HCT116 (cell line): ENCODE measurements around the gene DNMT3L. TPM values are rescaled to one million over a fixed set of nuclear protein-coding genes. Genes with fewer than 3 reads are reported as not detected.

Experiments
- ATAC-seq: fragments of 200-7000 bp; cut with Tn5 transposase; 2 replicates; pipeline ENCODE4 v1.9.1; 2020; ENCODE audit warnings: mild to moderate bottlenecking, moderate library complexity
- BruUV-seq: library from RNA; stranded (reverse); fragments of 400-500 nt; replicated peaks from 2 replicates; lab custom pipeline; 2021; lab: Mats Ljungman, UMichigan
- CTCF ChIA-PET: fragments of 300-600 bp; sonication (Branson Sonifier 250); formaldehyde crosslinking; loops from one replicate; lab custom pipeline; 2021; ENCODE audit warnings: antibody characterized with exemption; lab: Charles Lee
- POLR2A ChIA-PET: fragments of 300-600, 350-600 bp; sonication (Branson Sonifier 250); formaldehyde crosslinking; loops from one replicate; lab custom pipeline; 2021; ENCODE audit warnings: antibody characterized with exemption; lab: Charles Lee
- RAD21 ChIA-PET, 2 experiments: fragments of 300-600 bp; sonication (Branson Sonifier 250); formaldehyde crosslinking; loops; one replicate each; lab custom pipeline; 2023; ENCODE audit warnings: low total read pairs in 2 of 2; ENCODE audit not compliant: uncharacterized antibody in 2 of 2, unreplicated experiment in 2 of 2, low non-redundant PET in 1 of 2; lab: Charles Lee
- DNase-seq: peaks from one replicate; pipeline ENCODE4 v3.0.0-alpha.2; 2010; ENCODE audit warnings: low read depth, low spot score
- H2AFZ ChIP-seq: fragments of 200-600 bp; shearing (Covaris generic), sonication (generic); 2 replicates; pipeline ENCODE4 v1.6.1; 2017; ENCODE audit warnings: low read depth, mixed run types, mixed read lengths, antibody characterized with exemption, low read length; ENCODE audit not compliant: poor library complexity, severe bottlenecking
- H3K27ac ChIP-seq: 2 replicates; pipeline ENCODE4 v1.5.1; 2012; ENCODE audit warnings: low read depth, low read length
- H3K27me3 ChIP-seq: fragments of 200-600 bp; sonication (generic); 2 replicates; pipeline ENCODE4 v1.6.1; 2016; ENCODE audit warnings: mixed run types, low read length, mixed read lengths; ENCODE audit not compliant: insufficient read depth
- H3K36me3 ChIP-seq, 2 experiments: fragments of 200-500 bp in 1 of 2; fragments of 200-600 bp in 1 of 2; sonication (Bioruptor generic) in 1 of 2; sonication (generic) in 1 of 2; 2 replicates each; pipeline versions ENCODE4 v1.5.1 to v1.6.1; 2014 to 2016; ENCODE audit warnings: low read length in 2 of 2, inconsistent platforms in 1 of 2, mixed read lengths in 1 of 2, mixed run types in 1 of 2; ENCODE audit not compliant: insufficient read depth in 2 of 2, control insufficient read depth in 1 of 2
- H3K4me1 ChIP-seq, 2 experiments: fragments of 200-600 bp in 1 of 2; sonication (generic) in 1 of 2; 2 replicates each; pipeline versions ENCODE4 v1.5.1 to v1.6.1; 2012 to 2017; ENCODE audit warnings: low read length in 2 of 2, inconsistent platforms in 1 of 2, mild to moderate bottlenecking in 1 of 2, mixed read lengths in 1 of 2, mixed run types in 1 of 2, moderate library complexity in 1 of 2; ENCODE audit not compliant: insufficient read depth in 2 of 2, control insufficient read depth in 1 of 2
- H3K4me2 ChIP-seq: fragments of 200-600 bp; sonication (generic); 2 replicates; pipeline ENCODE4 v1.6.1; 2017; ENCODE audit warnings: mixed run types, low read length, mixed read lengths
- H3K4me3 ChIP-seq, 2 experiments: fragments of 200-600 bp in 1 of 2; sonication (generic) in 1 of 2; replicated peaks in 1 of 2; 2 replicates each; pipeline ENCODE4 v1.5.1; 2011 to 2016; ENCODE audit warnings: low read length in 2 of 2, control low read depth in 1 of 2, low read depth in 1 of 2, mild to moderate bottlenecking in 1 of 2, mixed read lengths in 1 of 2, mixed run types in 1 of 2
- H3K79me2 ChIP-seq: fragments of 200-600 bp; sonication (generic); 2 replicates; pipeline ENCODE4 v1.6.1; 2017; ENCODE audit warnings: mild to moderate bottlenecking, mixed run types, low read length, moderate library complexity, mixed read lengths; ENCODE audit not compliant: insufficient read depth
- H3K9ac ChIP-seq: fragments of 200-600 bp; sonication (generic); 2 replicates; pipeline ENCODE4 v1.6.1; 2016; ENCODE audit warnings: low read length, mixed read lengths
- H3K9me2 ChIP-seq: fragments of 200-600 bp; sonication (generic), shearing (Covaris generic); 2 replicates; pipeline ENCODE4 v1.6.1; 2017; ENCODE audit warnings: mixed run types, mild to moderate bottlenecking, moderate library complexity; ENCODE audit not compliant: insufficient read depth
- H3K9me3 ChIP-seq, 2 experiments: fragments of 200-500 bp in 1 of 2; fragments of 200-600 bp in 1 of 2; sonication (Bioruptor generic) in 1 of 2; sonication (generic) in 1 of 2; 2 replicates each; pipeline ENCODE4 v1.6.1; 2014 to 2017; ENCODE audit warnings: low read length in 2 of 2, mixed read lengths in 2 of 2, inconsistent platforms in 1 of 2, low read depth in 1 of 2, mild to moderate bottlenecking in 1 of 2, mixed run types in 1 of 2, moderate library complexity in 1 of 2; ENCODE audit not compliant: control insufficient read depth in 1 of 2, insufficient read depth in 1 of 2
- H4K20me1 ChIP-seq: fragments of 200-600 bp; sonication (generic), shearing (Covaris generic); 2 replicates; pipeline ENCODE4 v1.6.1; 2017; ENCODE audit warnings: mixed run types, mild to moderate bottlenecking, moderate library complexity; ENCODE audit not compliant: insufficient read depth
- ATF3 ChIP-seq: IDR thresholded peaks from 2 replicates; pipeline ENCODE4 v1.6.1; 2012
- CEBPB ChIP-seq: IDR thresholded peaks from 2 replicates; pipeline ENCODE4 v1.6.1; 2012; ENCODE audit warnings: low read depth
- CTCF ChIP-seq, 3 experiments: fragments of 200-600 bp in 1 of 3; sonication (generic) in 1 of 3; IDR thresholded peaks in 2 of 3; conservative IDR thresholded peaks in 1 of 3; 2 replicates each; pipeline ENCODE4 v1.5.1; 2012 to 2017; ENCODE audit warnings: low read depth in 2 of 3, low read length in 2 of 3, antibody characterized with exemption in 1 of 3, borderline replicate concordance in 1 of 3, control low read depth in 1 of 3, mild to moderate bottlenecking in 1 of 3, mixed read lengths in 1 of 3, mixed run types in 1 of 3, moderate library complexity in 1 of 3; ENCODE audit not compliant: insufficient read depth in 1 of 3
- EZH2 ChIP-seq: fragments of 200-600 bp; sonication (generic); IDR thresholded peaks from 2 replicates; pipeline ENCODE4 v1.6.1; 2017; ENCODE audit warnings: antibody characterized with exemption, mixed run types
- FOSL1 ChIP-seq: IDR thresholded peaks from 2 replicates; pipeline ENCODE4 v1.6.1; 2012; ENCODE audit warnings: low read depth
- POLR2A ChIP-seq: IDR thresholded peaks from 2 replicates; pipeline ENCODE4 v1.7.0; 2011; ENCODE audit warnings: borderline replicate concordance; ENCODE audit not compliant: insufficient read depth, insufficient read length; ENCODE audit errors: extremely low read depth
- RAD21 ChIP-seq: IDR thresholded peaks from 2 replicates; pipeline ENCODE4 v1.6.1; 2012; ENCODE audit warnings: low read depth, mild to moderate bottlenecking
- SIN3A ChIP-seq: IDR thresholded peaks from 2 replicates; pipeline ENCODE4 v1.6.1; 2012; ENCODE audit warnings: low read depth
- SP1 ChIP-seq: IDR thresholded peaks from 2 replicates; pipeline ENCODE4 v1.6.1; 2012; ENCODE audit warnings: low read depth
- TCF7L2 ChIP-seq: IDR thresholded peaks from 2 replicates; pipeline ENCODE4 v1.7.0; 2011; ENCODE audit warnings: borderline replicate concordance, inconsistent platforms; ENCODE audit not compliant: insufficient read depth, insufficient read length; ENCODE audit errors: extremely low read depth
- intact Hi-C: fragments of 100-400 bp; cut with micrococcal nuclease; formaldehyde crosslinking; loops from 2 replicates; pipeline ENCODE4 v1.10.0; 2022
- total RNA-seq: library from RNA; stranded (reverse); gene quantifications from one replicate; pipeline ENCODE4 v1.2.1, GENCODE V29; 2021; ENCODE audit not compliant: unreplicated experiment

The DNMT3L gene
- total RNA-seq, 1 experiment from 2014 or later = not detected

GRCh38 chr21:44258056-44258725 is 3.5 kb downstream of the DNMT3L start:
- H3K79me2 ChIP-seq = no peaks in the 10 kb centered on the region
- ChIA-PET CTCF (no interaction called here), POLR2A (no interaction called here), RAD21 (no interaction called here)
- DNase-seq (no peak), ATAC-seq (no peak)
- no peaks in the 10 kb centered on the region for H3K36me3 ChIP-seq
- H3K27ac ChIP-seq = no peak overlapping the region
- no peaks in the 10 kb centered on the region for H4K20me1 ChIP-seq
- H3K4me3 ChIP-seq = no peak overlapping the region
- intact Hi-C loops = no loop called here
- no peak overlapping the region for H3K9ac ChIP-seq
- no peaks in the 10 kb centered on the region for H3K4me1 ChIP-seq
- no peak overlapping the region for H2AFZ ChIP-seq
- BruUV-seq = no TSS peak
- no peaks in the 10 kb centered on the region for H3K27me3 ChIP-seq
- no peaks in the 10 kb centered on the region for H3K9me3 ChIP-seq
- TF ChIP-seq SP1 (no peak), POLR2A (no peak), CEBPB (no peak)
- H3K9me2 ChIP-seq = no peaks in the 10 kb centered on the region
- H3K4me2 ChIP-seq = no peak overlapping the region

GRCh38 chr21:44255511-44255981 is 6.2 kb downstream of the DNMT3L start:
- BruUV-seq = no TSS peak
- no peak for TF ChIP-seq CTCF (IDR thresholded peaks at IDR 0.05 in 2 of 3, conservative IDR thresholded peaks at IDR 0.05 in 1 of 3; ENCODE audit: borderline replicate concordance in 1 of 3, insufficient read depth in 1 of 3, low read depth in 2 of 3, low read length in 2 of 3)
- TF ChIP-seq EZH2 = no peak
- no peak for TF ChIP-seq POLR2A
- TF ChIP-seq TCF7L2 = no peak
- no peak for TF ChIP-seq SIN3A
- no peak for TF ChIP-seq RAD21
- no peak for TF ChIP-seq SP1
- TF ChIP-seq FOSL1 = no peak
- TF ChIP-seq ATF3 = no peak
- TF ChIP-seq, all 23 proteins: peak for 0
- POLR2A ChIA-PET = no interaction called here
- H3K79me2 ChIP-seq = no peaks in the 10 kb centered on the region
- H3K27me3 ChIP-seq = no peaks in the 10 kb centered on the region
- H3K4me2 ChIP-seq = no peak overlapping the region
- ATAC-seq (no peak), DNase-seq (no peak)
- no peak overlapping the region for H3K9ac ChIP-seq
- no peak overlapping the region for H2AFZ ChIP-seq
- H3K36me3 ChIP-seq = no peaks in the 10 kb centered on the region
- no peaks in the 10 kb centered on the region for H3K9me2 ChIP-seq
- H3K9me3 ChIP-seq = no peaks in the 10 kb centered on the region
- RAD21 ChIA-PET = no interaction called here
- H3K27ac ChIP-seq = no peak overlapping the region
- no peaks in the 10 kb centered on the region for H4K20me1 ChIP-seq
- CTCF ChIA-PET = no interaction called here
- no peak overlapping the region for H3K4me3 ChIP-seq
- no peaks in the 10 kb centered on the region for H3K4me1 ChIP-seq
- intact Hi-C loops = no loop called here
